K562 treated with DMSO at 1 percent for 12 hours (cell line): ENCODE data around the gene MBOAT1. TPM values are rescaled to one million over a fixed set of nuclear protein-coding genes. Genes with fewer than 3 reads are reported as not detected.

Experiments
- total RNA-seq: library from RNA; unstranded; fragments of 300-600 nt; gene quantifications from 2 replicates; pipeline ENCODE4 v1.2.3, GENCODE V29; 2022; ENCODE audit not compliant: insufficient read depth

MBOAT1 gene, protein sequence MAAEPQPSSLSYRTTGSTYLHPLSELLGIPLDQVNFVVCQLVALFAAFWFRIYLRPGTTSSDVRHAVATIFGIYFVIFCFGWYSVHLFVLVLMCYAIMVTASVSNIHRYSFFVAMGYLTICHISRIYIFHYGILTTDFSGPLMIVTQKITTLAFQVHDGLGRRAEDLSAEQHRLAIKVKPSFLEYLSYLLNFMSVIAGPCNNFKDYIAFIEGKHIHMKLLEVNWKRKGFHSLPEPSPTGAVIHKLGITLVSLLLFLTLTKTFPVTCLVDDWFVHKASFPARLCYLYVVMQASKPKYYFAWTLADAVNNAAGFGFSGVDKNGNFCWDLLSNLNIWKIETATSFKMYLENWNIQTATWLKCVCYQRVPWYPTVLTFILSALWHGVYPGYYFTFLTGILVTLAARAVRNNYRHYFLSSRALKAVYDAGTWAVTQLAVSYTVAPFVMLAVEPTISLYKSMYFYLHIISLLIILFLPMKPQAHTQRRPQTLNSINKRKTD
- 5.3 and 15.4 TPM in 2 replicates for total RNA-seq

DNA sequence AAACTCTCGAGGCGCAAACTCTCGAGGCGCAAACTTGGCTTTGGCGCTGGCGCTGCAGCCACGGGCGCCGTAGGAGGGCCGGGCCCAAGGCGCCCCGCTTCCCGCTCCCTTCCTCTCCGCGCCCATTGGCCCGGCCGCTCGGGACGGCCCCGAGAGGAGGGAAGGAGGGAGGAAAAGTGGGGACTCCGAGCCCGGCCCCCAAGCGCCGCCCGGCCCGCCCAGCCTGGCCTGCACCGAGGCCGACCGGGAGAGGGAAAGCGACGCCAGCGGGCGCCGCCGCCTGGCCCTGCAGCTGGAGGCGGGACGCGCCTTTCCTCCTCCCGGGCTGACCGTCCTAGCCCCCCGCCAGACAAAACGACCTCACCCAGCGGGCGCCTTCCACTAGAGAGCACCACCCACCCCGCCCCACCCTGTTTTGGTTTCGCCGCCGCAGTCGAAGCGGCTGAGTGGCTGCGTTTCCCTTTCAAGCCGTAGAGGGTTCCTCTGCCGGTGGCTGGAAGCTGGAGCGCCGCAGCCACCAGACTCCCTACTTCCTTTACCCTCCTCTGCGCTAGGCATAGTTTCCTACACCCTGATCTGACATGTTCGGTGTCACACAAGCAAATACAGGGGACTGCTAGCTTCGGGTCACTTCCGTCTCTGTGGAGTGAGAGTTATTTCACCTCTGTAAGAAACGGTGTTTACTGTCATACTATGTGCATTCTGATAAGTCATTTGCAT is at the start of gene MBOAT1:
Gene MBOAT1 (minus strand): TSS at position 78 of the 720 bp plus-strand sequence. CDS start 235 bp downstream, outside the sequence.

Other genes with a start within 250 kb of the MBOAT1 start
- gene E2F3, start 189.4 kb upstream of the MBOAT1 start, total RNA-seq = 9.6 and 25.4 TPM in 2 replicates